Kidney epithelial cell (primary cell): ENCODE results near the gene NRDE2. TPM values are rescaled to one million over a fixed set of nuclear protein-coding genes. Genes with fewer than 3 reads are reported as not detected.
"Not testable (repeated sequence)": the region's sequence is repeated elsewhere in the genome, so short reads cannot be mapped to it uniquely, and the experiment has no call there.

ENCODE experiments used
- DNase-seq: peaks from one replicate; pipeline ENCODE4 v3.0.0-alpha.2; 2010; ENCODE audit warnings: low read depth
- H3K27me3 ChIP-seq: 2 replicates; pipeline ENCODE4 v1.6.0; 2011; ENCODE audit warnings: low read length; ENCODE audit not compliant: control insufficient read depth, insufficient read depth
- H3K36me3 ChIP-seq: 2 replicates; pipeline ENCODE4 v1.5.1; 2011; ENCODE audit warnings: low read length; ENCODE audit not compliant: control insufficient read depth, insufficient read depth
- H3K4me3 ChIP-seq: 2 replicates; pipeline ENCODE4 v1.5.1; 2011; ENCODE audit warnings: low read depth, mild to moderate bottlenecking, control low read depth, low read length
- CTCF ChIP-seq: IDR thresholded peaks from 2 replicates; pipeline ENCODE4 v1.5.1; 2011; ENCODE audit warnings: mild to moderate bottlenecking, moderate library complexity, low read length, control low read depth, inconsistent platforms; ENCODE audit not compliant: insufficient read depth, poor library complexity, severe bottlenecking
- total RNA-seq: library from RNA; depleted of rRNA; stranded (reverse); fragments of >200 nt; gene quantifications from 2 replicates; pipeline ENCODE4 v1.2.3, GENCODE V29; 2015

NRDE2 gene
- total RNA-seq, 1 donor from 2014 or later, result 9.3 TPM

DNA sequence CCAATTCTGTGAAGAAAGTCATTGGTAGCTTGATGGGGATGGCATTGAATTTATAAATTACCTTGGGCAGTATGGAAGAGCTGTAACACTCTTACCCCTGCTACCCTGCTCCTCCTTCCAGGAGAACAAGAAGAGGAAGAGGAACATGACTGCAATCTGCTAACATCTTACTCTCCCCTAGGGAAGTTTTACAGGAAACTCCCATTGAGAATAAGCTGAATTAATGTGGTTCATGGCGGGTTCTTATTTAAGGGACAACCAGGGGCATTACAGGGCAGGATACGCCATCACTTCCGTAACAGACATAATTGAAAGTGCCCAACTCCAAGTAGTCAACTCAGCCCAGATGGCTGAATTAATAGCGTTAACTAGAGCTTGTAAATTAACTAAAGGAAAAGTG is 84.8 kb downstream of the NRDE2 start:
- no peak for TF ChIP-seq CTCF
- DNase-seq, result no peak
- H3K36me3 ChIP-seq, result no peaks in the 10 kb centered on the region
- no peaks in the 10 kb centered on the region for H3K27me3 ChIP-seq
- H3K4me3 ChIP-seq, result no peak overlapping the region

DNA sequence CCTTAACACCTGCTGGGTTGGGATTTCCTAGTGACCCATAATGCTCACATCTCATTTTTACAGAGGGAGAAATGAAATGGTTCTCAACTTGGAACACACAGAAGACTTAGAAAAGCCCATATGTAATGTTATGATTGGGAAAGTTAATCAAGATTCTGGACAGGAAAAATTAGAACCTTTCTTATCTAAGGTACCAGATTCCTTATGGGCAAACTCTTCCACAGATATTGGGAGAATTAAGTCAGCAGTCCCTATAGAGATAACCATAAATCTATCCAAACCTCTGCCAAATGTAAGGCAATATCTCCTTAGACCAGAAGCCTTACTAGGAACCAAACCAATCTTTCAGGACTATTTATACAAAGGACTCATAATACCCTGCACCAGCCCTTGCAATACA is 89.3 kb downstream of the NRDE2 start:
- TF ChIP-seq CTCF, result no peak
- Histone ChIP-seq H3K27me3 (no peaks in the 10 kb centered on the region), H3K36me3 (no peaks in the 10 kb centered on the region), H3K4me3 (no peak overlapping the region)
- DNase-seq, result no peak

DNA sequence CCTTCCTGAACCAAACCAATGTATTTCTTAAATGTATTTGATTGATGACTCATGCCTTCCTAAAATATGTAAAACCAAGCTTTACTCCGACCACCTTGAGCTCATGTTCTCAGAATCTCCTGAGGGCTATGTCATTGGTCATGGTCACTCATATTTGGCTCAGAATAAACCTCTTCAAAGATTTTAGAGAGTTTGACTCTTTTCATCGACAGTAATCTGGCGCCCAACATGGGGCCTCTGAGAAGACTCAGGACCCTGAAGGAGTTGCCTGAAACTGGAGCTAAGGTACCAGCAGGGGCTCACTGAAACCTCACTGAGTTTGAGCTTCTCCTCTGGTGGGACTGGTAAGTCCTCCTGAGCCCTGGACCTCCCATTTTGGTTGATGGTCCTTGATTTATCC is 92.6 kb downstream of the NRDE2 start:
- no peak overlapping the region for H3K4me3 ChIP-seq
- peaks cover 5% of the 10 kb centered on the region for H3K27me3 ChIP-seq
- no peaks in the 10 kb centered on the region for H3K36me3 ChIP-seq
- no peak for TF ChIP-seq CTCF
- DNase-seq, result no peak

DNA sequence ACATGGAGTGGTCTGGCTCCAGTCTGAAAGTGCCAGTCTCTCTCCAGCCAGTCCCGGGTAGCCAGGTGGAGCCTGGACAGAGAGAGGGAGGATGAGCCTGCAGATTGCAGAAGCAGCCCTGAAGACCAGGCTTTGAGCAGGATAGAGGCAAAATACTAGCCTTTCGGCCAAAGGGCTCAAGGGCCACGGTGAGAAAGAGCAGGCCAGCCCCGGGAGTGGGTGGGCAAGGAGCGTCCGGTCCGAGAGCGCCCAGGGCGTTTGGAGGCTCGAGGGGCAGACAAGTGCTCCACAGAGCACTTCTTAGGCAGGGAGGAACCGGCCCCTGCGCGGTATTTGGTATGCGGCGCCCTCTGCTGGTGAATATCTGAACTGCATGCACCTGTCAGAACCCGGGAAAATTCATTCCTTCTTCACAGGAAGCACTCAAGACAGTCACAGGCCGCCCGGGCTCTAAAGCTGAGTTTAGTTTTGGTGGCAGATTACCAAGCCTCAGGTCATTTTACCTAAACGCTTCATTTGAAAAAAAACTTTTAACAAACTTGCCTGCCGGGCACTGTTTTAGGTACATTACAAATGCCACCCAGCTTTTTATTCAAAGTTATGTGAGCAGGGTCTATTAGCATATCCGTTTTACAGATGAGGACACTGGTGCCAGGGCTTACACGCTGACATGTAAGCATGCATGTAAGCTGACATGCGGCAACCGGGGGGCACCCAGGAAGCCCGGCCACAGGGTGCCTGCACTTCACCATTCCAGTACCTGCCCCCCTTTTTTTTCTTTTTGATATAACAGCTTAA is 96.4 kb downstream of the NRDE2 start:
- DNase-seq, result no peak
- Histone ChIP-seq H3K4me3 (no peak overlapping the region), H3K27me3 (peaks cover 5% of the 10 kb centered on the region), H3K36me3 (no peaks in the 10 kb centered on the region)
- peak; percentile 91 for TF ChIP-seq CTCF

DNA sequence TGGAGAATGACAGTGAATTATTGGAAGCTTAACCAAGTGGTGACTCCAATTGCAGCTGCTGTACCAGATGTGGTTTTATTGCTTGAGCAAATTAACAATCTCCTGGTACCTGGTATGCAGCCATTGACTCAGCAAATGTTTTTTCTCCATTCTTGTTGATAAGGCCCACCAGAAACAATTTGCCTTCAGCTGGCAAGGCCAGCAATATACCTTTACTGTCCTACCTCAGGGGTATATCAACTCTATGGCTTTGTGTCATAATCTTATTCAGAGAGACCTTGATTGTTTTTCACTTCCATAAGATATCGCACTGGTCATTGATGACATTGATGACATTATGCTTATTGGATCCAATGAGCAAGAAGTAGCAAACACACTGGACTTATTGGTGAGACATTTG is 101.8 kb downstream of the NRDE2 start:
- H3K4me3 ChIP-seq, DNase-seq, H3K36me3 ChIP-seq, H3K27me3 ChIP-seq: not testable (repeated sequence)

DNA sequence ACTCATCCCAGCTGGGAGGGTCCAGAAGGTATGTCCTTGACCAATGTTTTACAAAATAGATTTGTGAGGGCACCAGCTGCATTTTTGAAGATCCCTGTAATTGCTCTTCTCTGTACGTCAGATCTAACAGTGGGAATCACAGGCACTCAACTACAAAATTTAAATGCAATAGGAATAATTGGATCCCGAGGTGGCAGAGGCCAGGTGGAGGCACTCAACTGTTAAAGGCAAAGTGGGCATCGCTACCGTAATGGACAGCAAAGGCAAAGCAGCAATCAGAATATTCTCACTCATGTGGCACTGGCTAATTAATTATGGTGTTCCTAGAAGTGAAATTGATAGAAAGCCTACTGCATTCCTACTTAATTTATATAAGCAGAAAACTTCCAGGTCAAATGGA is 103.3 kb downstream of the NRDE2 start:
- H3K36me3 ChIP-seq, result no peaks in the 10 kb centered on the region
- TF ChIP-seq CTCF, result no peak
- no peaks in the 10 kb centered on the region for H3K27me3 ChIP-seq
- no peak overlapping the region for H3K4me3 ChIP-seq
- no peak for DNase-seq

Other genes with a start within 250 kb of the NRDE2 start
- gene PSMC1, start 75.4 kb downstream of the NRDE2 start, total RNA-seq, result 134 and 169 TPM in 2 replicates
- 293 and 328 TPM in 2 replicates for gene CALM1, start 65.1 kb upstream of the NRDE2 start, total RNA-seq